ENCODE data around the gene P2RX7. TPM values are rescaled to one million over a fixed set of nuclear protein-coding genes. Genes with fewer than 3 reads are reported as not detected.

Gene P2RX7
- total RNA-seq, 1 experiment from 2014 or later, result 0.23 TPM

GRCh38 chr12:121232977-121233627 is 100.4 kb downstream of the P2RX7 start:
- ChIA-PET CTCF (interaction anchor here (0.5 to 0.6 kb wide), 2 partner anchors 204 to 210 kb away, joined by 3 read pairs; no protein-coding TSS in a partner anchor), POLR2A (no interaction called here)
- DNase-seq (ENCODE audit: low read depth, low spot score) (no peak), ATAC-seq (no peak)
- no peaks in the 10 kb centered on the region for H3K36me3 ChIP-seq (ENCODE audit: control insufficient read depth, insufficient read depth, low read length)
- in situ Hi-C loops (cut with HindIII; ENCODE audit: low pct_unique_long_range_greater_than_20kb, low sequenced_read_pairs), result no loop called here
- H3K27me3 ChIP-seq (ENCODE audit: control insufficient read depth, insufficient read depth, low read length), result no peaks in the 10 kb centered on the region
- no peak overlapping the region for H3K27ac ChIP-seq (ENCODE audit: low read length)
- no peaks in the 10 kb centered on the region for H3K9me3 ChIP-seq (ENCODE audit: control insufficient read depth, insufficient read depth, low read depth, low read length)
- H3K4me1 ChIP-seq (ENCODE audit: control insufficient read depth, insufficient read depth, low read length), result no peaks in the 10 kb centered on the region
- intact Hi-C loops (cut with micrococcal nuclease; ENCODE audit: unreplicated experiment), result no loop called here
- no peak overlapping the region for H3K4me3 ChIP-seq (ENCODE audit: low read depth in 2 of 2, low read length in 2 of 2)
- BruUV-seq (replicated peaks), result no TSS peak
- TF ChIP-seq REST (IDR thresholded peaks at IDR 0.05; ENCODE audit: insufficient read depth in 1 of 2, low read depth in 2 of 2, low read length in 1 of 2) (no peak), SIN3A (IDR thresholded peaks at IDR 0.05; ENCODE audit: borderline replicate concordance, insufficient read depth, low read depth, low read length) (no peak), CTCF (IDR thresholded peaks at IDR 0.05) (no peak), POLR2AphosphoS5 (IDR thresholded peaks at IDR 0.05; ENCODE audit: low read depth, low read length) (no peak), TCF7L2 (IDR thresholded peaks at IDR 0.05; ENCODE audit: low read depth, low read length) (no peak)

- BruUV-seq (replicated peaks), result no TSS peak
- TF ChIP-seq TCF7L2 (IDR thresholded peaks at IDR 0.05; ENCODE audit: low read depth, low read length), result no peak
- no peak for TF ChIP-seq SIN3A (IDR thresholded peaks at IDR 0.05; ENCODE audit: borderline replicate concordance, insufficient read depth, low read depth, low read length)
- no peak for TF ChIP-seq REST (IDR thresholded peaks at IDR 0.05; ENCODE audit: insufficient read depth in 1 of 2, low read depth in 2 of 2, low read length in 1 of 2)
- no peak for TF ChIP-seq POLR2AphosphoS5 (IDR thresholded peaks at IDR 0.05; ENCODE audit: low read depth, low read length)
- no peak for TF ChIP-seq CTCF (IDR thresholded peaks at IDR 0.05)
- DNase-seq (ENCODE audit: low read depth, low spot score) (no peak), ATAC-seq (no peak)
- H3K27me3 ChIP-seq (ENCODE audit: control insufficient read depth, insufficient read depth, low read length), result no peaks in the 10 kb centered on the region
- H3K27ac ChIP-seq (ENCODE audit: low read length), result no peak overlapping the region
- intact Hi-C loops (cut with micrococcal nuclease; ENCODE audit: unreplicated experiment) (no loop called here), in situ Hi-C loops (cut with HindIII; ENCODE audit: low pct_unique_long_range_greater_than_20kb, low sequenced_read_pairs) (no loop called here)
- ChIA-PET CTCF (interaction anchor here (0.6 kb wide), 1 partner anchor 182 kb away, joined by 4 read pairs; no protein-coding TSS in a partner anchor), POLR2A (no interaction called here)
- no peaks in the 10 kb centered on the region for H3K4me1 ChIP-seq (ENCODE audit: control insufficient read depth, insufficient read depth, low read length)
- no peaks in the 10 kb centered on the region for H3K9me3 ChIP-seq (ENCODE audit: control insufficient read depth, insufficient read depth, low read depth, low read length)
- no peak overlapping the region for H3K4me3 ChIP-seq (ENCODE audit: low read depth in 2 of 2, low read length in 2 of 2)
- H3K36me3 ChIP-seq (ENCODE audit: control insufficient read depth, insufficient read depth, low read length), result no peaks in the 10 kb centered on the region
Observed at GRCh38 chr12:121233628-121234020, 100.9 kb downstream of the P2RX7 start.

Measured in Panc1 (cell line).